HCEC 1CT (cell line): ENCODE results near the gene SEC61A2.
"Not testable (repeated sequence)": the region's sequence is repeated elsewhere in the genome, so short reads cannot be mapped to it uniquely, and the experiment has no call there.

Source experiments
- DNase-seq: peaks from one replicate; pipeline ENCODE4 v3.0.0-alpha.2; 2017

The SEC61A2 gene

GRCh38 chr10:12162927-12163326 is 33.5 kb downstream of the SEC61A2 start:
- DNase-seq = no peak

- no peak for DNase-seq
Observed at GRCh38 chr10:12164085-12164484, 34.6 kb downstream of the SEC61A2 start.

DNA sequence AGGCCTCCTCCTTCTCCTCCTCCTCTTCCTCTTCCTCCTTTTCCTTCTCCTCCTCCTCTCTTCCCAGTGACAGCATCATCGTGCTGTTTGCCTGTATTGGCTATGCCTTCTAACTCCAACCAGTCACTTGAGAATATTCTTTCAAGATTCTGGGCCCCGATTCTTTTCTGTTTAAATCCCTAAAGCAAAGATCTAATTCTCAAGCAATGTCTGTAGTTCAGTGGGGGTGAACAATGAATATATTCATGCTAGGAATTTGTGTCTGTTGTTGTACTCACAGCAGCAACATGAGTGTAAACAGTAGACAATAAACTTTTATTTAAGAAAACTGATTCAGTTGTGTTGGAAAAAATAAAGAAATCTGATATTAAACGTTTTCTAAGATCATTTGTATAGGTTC is 35.6 kb downstream of the SEC61A2 start:
- no peak for DNase-seq

- DNase-seq = no peak
Observed at GRCh38 chr10:12165999-12166775, 36.7 kb downstream of the SEC61A2 start.

DNA sequence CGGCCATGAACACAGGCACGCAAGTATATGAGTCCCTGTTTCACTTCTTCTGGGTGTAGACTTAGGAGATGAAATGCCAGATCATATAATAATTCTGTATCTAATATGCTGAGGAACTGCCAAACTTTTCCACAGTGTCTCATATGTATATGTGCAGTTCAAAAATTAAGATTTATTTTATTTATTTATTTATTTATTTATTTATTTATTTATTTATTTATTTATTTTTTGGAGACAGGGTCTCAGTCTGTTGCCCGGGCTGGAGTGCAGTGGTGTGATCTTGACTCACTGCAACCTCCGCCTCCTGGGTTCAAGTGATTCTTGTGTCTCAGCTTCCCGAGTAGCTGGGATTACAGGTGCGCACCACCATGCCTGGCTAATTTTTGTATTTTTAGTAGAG is 42.0 kb downstream of the SEC61A2 start:
- DNase-seq = not testable (repeated sequence)

- DNase-seq = peak; percentile 48
Observed at GRCh38 chr10:12177642-12178041, 48.2 kb downstream of the SEC61A2 start.

DNA sequence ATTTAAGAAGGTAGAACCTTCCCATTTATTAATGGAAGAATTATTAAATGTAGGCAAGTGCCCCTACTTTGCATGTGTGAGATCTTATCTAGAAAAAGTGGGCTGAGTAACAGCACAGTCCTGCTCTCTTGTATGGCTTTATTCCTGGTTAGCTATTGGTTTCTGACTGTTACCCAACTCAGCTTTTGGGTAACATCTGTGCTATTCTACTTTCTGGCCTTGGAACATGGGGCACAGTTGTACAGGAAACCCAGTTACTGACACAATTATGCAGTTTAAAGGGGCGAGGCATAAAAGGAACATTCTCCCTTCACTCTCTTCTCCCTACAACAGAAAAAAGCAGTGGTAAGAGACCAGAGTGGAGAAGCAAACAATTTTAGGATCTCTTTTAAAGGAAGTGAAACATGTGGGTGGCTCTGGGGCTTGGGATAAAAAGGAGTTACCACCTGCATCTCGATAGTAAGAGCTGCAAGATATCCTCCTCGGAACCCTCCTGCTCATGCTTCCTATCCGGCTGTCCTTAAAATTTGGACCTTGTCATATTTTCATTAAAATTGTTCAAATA is 50.2 kb downstream of the SEC61A2 start:
- no peak for DNase-seq

DNA sequence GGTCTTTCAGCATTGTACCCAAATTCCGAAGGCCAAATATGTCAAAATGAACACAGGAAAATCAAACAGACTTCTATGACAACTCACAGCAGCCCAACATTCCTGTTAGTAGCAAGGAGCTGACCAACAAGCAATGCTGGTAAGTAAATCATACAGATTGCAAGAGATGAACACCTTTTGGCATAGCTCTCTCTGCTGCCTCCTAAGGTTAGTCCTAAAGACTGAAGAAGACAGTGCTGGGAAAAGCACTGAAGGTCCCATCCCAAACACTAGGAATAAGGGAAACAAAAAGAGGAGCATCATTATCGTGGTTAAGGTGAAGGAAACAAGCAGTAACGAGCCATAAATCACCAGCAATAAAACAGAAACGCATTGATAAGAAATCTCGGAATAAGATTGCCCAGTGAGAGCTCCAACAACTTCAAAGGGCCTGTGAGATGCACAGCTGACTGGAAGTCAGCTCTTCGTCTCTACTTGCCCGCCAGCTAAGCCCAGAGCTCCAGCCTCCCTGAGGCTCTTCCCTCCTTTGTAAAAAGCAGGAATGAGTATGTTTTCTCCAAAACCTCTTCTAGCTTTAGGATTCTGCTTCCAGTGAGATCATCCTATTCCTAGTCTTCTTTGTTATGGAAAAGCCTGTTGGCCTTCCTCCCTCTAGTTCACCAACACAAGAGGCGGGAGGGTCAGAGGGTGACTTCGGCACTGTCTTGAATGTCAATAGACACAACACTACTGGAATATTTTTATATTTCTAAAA is 50.9 kb downstream of the SEC61A2 start:
- no peak for DNase-seq

DNA sequence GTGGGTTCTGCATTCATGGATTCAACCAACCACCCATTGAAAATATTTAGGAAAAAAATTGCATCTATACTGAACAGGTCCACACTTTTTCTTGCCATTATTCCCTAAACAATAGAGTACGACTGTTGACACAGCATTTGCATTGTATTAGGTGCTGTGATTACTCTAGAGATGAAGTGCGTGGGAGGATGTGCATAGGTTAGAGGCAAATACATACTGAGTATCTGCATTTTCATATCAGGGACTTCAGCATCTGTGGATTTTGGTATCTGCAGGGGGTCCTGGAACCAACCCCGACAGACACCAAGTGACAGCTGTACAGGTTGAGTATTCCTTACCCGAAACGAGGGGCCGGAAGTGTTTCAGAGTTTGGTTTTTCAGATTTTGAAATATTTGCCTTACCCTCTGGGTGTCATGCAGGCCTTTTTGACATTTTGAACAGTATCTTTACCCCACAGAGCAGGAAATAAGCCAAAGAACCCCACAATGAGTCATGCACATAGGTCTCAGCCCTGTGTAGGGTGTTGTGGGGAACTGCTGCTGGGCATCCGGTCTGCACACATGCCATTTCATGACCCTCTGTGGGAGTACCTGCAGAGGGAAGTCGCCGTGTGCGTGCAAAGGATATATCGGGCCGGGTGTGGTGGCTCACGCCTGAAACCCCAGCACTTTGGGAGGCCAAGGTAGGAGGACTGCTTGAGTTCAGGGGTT is 51.7 kb downstream of the SEC61A2 start:
- DNase-seq = peak; percentile 15

- DNase-seq = no peak
Observed at GRCh38 chr10:12184165-12184564, 54.7 kb downstream of the SEC61A2 start.

- no peak for DNase-seq
Observed at GRCh38 chr10:12186323-12186722, 56.8 kb downstream of the SEC61A2 start.

GRCh38 chr10:12187321-12187905 is 57.9 kb downstream of the SEC61A2 start:
- DNase-seq = no peak

GRCh38 chr10:12188656-12189055 is 59.2 kb downstream of the SEC61A2 start:
- no peak for DNase-seq

- no peak for DNase-seq
Observed at GRCh38 chr10:12189426-12189825, 59.9 kb downstream of the SEC61A2 start.

DNA sequence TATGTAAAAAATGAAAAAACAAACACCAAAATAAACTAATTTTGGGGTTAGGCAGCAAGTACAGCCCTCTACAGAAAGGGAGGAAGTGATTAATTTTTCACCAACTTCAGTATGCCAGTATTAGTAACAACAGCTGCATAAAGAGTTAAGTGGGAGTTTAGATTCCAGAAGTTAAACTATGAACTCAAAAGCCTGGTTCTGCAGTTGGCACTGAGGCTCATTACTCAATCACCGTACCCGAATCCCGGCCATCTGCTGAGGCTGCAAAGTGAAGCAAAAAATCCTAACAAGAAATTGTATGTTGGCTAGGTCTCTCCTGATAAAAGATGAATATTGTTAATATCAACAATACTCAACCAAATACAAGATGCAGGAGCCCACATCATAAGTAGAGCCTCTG is 62.2 kb downstream of the SEC61A2 start:
- peak; percentile 35 for DNase-seq

- peak; percentile 63 for DNase-seq
Observed at GRCh38 chr10:12193193-12193592, 63.7 kb downstream of the SEC61A2 start.

DNA sequence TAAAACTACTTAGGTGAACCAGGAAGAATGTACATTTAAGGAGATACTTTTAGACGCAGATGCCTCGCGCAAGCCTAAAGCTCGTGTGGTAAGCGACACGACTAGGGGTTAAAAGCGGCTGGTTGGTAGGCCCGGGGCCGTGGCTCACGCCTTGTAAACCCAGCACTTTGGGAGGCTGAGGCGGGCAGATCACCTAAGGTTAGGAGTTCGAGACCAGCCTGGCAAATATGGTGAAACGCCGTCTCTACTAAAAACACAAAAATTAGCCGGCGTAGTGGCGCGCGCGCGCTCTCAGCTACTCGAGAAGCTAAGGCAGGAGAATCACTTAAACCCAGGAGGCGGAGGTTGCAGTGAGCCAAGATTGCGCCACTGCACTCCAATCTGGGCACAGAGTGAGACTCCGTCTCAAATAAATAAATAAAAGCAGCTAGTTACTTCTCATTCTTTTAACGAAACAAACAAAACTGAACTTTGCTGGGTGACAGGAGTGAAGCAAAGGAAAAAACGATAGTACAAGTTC is 65.3 kb downstream of the SEC61A2 start:
- peak; percentile 22 for DNase-seq

GRCh38 chr10:12195281-12195602 is 65.8 kb downstream of the SEC61A2 start:
- DNase-seq = no peak

DNA sequence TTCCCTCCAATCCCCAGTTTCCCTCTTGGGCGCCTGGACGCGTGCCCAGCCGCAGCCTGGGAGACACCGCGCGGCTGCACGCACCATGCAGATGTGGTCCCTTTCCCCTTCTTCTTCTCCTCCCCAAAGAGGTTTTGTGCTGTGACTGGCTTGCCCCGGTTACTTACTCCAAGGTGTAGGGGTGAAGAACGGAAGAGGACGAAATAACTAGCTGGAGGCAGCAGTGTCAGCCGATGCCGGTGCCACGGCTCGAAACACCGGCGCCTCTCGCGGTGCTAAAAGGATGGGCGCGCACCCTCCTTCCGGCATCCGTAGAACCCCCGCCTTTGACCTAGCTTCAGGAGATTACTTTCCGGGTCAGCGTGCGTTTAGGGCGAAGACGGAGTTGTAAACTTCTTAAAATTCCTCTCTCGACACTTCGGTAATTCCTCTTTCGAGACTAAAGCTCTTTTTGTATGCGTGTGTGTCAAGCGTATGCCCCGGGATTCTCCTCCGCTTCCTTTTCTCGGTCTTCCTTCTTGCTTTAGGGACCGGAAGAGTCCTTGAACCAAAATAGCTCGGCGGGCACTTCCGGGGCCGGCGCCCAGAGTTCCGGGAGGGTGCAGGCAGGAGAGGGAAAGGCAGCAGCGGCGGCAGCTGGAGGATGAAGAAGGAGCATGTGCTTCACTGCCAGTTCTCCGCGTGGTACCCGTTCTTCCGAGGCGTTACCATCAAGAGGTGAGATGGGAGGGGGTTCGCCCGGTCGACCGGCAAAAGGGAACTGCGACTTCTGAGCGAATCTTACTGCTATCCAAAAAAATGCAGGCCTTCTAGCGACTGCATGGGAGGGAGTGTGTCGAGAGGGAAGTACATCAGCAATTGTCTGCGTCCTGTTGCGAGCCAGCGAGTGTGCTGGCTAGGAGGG is 66.4 kb downstream of the SEC61A2 start, which contains the start of the genes CDC123 and NUDT5:
Gene CDC123 (plus strand): TSS at position 586 of the 904 bp plus-strand sequence. CDS start 58 bp downstream, at position 644.
Gene NUDT5 (minus strand): TSS at position 289 of the 904 bp plus-strand sequence. CDS start 9,600 bp downstream, outside the sequence.
- peak; percentile 90 for DNase-seq

DNA sequence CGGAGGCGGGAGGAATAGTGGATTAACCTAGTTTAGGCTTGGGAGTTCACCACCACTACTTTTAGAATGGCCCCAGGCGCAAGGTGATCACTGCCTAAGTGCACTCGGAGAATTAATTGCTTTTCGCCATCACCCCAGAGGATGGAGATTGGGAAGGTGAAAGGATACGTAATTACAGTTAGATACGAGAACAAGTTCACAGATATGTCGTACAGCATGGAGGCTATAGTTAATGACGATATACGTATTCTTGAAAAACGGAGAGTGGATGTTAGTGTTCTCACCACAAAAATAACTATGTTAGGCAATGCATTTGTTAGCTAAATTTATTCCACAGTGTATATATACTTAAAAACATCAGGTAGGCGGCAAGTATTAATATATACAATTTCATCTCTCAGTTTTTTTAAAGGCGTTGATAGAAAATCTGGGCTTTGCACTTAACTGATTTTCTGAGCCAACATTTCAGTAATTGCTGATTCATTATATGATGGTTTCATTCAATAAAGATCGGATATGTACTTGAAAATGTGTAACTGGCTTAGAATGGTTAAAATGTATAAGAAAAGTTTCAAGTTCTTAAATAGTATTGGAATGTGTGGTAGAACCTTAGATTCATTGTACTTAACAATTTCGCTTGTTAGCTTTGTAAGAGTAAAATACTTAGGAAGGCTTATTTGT is 67.2 kb downstream of the SEC61A2 start:
- DNase-seq = peak; percentile 3

GRCh38 chr10:12198156-12198555 is 68.7 kb downstream of the SEC61A2 start:
- DNase-seq = no peak
